Inflammatory macrophage (primary cell): ENCODE results near the gene VPS13D.
A peak's percentile ranks its signal among the peaks of the same experiment; 100 is the strongest.

Experiments used
- DNase-seq, 2 donors: peaks; one replicate each; pipeline ENCODE4 v3.0.0-alpha.2; 2020 to 2022

The VPS13D gene

DNA sequence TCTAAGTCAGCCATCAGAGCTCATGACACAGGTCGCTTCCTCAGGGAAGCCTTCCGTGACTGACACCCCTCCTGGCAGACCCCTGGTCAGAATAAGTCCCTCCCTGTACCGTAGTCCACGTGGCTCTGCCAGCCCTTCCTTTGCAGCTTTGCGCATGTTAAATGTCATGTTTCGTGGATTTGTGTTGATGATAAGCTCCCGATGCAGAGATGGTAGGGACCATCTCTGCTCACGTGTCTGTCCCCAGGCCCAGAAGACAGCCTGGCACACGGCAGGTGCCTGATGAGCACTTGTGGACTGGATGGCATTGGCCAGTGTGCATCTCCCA lies 312.3 kb downstream of the VPS13D start:
- DNase-seq, result no peak

DNA sequence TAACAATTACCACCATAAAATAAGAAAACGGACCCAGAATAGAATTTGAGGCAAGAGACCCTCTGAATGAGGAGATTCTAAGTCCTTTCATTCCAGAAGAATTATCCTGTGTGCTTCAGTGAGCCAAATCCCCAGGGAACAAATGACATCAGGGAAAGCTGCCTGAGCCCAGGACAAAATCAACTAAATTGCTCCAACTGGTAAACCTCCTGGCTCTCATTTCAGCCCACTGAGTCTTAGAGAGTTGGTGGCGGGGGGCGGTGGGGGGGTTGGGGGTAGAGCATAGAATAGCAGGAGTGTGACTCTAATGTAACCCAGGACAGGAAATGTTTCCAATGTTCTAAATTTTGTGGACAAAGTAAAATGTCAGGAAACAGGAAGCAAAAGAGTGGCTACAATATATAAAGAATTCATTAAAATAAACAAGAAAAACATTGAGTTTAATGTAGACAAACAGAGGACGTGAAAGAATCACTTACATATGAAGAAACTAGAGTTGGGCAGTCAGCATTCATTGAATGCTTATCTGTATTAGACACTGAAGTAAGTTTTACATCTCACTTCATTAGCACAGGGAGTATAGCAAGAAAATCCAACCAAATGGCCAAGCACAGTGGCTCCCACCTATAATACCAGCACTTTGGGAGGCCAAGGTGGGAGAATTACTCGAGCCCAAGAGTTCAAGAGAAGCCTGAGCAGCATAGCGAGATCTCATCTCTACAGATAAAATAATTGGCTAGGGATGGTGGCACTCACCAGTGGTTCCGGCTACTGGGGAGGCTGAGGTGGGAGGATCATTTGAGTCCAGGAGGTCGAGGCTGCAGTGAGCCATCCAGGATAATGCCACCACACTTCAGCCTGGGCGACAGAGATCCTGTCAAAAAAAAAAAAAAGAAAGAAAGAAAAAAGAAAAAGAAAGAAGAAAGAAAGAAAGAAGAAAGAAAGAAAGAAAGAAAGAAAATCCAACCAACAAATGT lies 313.1 kb downstream of the VPS13D start:
- no peak for DNase-seq

DNA sequence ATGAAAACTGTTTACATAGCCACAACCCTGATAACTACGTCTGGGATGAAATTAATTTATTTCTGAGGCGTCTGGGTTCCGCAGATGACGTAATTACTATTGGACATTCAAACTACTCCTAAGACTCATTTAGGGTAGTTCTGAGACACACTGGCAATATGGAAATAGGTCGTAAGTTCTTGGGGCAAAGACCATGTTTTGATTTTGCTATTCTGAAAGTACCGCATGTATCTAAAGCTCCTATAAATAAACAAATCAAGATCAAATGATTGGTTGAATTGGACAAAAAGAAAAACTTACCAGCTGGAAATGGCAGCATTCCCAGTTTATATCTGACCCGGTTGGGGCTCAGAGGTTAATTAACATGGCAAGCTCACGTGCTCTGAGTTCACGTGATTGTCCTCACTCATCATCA lies 313.9 kb downstream of the VPS13D start:
- no peak for DNase-seq

DNA sequence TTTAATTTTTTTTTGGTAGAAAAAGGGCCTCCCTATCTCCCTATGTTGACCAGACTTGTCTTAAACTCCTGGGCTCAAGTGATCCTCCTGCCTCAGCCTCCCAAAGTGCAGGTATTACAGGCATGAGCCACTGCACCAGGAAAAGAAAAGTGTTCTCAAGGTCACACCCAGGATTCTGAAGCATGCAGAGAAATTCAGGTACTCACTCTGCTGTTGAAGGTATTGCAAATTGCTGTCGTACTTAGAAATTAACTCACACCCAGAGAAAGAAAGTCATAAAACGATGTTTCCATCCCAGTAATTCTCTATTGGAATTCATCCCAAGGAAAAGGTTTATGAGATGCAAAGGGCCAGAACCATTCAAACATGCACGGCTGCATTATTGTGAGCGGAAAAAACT lies 314.5 kb downstream of the VPS13D start:
- DNase-seq, result no peak

DNA sequence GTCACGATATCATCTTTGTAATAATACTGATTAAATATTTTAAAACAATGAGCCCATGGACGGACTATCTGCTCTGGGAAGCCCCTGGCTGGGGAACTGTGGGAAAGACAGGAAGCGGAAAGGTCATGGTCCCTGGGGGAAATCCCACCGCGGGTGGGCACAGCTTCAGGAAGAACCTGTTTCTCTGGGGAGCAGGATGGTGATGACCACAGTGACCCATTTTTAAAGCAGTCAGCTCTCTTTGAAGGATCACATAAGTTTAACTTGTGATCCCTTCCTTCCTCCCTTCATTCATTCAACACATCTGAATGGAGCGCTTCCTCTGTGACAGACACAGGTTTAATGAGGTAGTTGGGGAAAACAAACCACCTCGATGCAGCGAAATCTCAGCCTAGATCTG lies 315.2 kb downstream of the VPS13D start:
- no peak for DNase-seq

DNA sequence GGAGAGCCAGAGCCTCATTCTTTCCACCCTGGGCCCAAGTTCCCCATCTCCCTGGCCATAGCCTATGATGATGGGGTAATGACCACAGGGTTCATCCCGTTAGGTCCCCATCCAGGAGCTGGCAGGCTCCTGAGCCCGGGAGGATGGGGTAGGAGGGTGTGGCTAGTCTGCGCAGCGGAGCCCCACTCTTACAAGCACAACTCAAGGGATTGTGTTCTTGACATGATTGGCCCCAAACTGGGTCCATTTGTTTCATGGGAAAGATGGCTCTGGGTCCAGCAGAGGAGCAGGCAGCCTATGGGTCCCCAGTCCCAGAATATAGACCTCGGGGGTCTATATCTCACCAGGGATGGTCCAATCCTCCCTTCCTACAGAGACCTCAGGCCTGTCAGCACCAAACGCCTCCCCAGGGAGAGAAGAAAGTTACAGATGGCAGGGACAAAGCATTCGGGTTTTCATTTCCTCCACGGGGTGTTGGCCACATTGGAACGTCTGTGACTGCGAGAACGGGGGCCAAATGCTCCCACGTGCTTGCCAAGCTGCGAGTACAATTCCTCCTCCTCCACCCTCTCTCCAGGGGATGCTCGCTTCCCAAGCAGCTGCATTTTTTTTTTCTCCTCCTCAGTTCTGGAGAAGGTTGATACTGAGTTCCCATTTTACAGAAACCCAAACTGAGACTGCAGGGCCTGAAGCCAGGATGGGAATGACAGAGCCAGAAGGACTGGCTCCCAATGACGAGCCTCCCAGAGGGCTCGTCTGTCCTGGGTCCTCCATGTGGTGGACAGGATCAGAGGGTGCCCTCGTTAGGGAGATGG lies 317.1 kb downstream of the VPS13D start:
- DNase-seq, result no peak

DNA sequence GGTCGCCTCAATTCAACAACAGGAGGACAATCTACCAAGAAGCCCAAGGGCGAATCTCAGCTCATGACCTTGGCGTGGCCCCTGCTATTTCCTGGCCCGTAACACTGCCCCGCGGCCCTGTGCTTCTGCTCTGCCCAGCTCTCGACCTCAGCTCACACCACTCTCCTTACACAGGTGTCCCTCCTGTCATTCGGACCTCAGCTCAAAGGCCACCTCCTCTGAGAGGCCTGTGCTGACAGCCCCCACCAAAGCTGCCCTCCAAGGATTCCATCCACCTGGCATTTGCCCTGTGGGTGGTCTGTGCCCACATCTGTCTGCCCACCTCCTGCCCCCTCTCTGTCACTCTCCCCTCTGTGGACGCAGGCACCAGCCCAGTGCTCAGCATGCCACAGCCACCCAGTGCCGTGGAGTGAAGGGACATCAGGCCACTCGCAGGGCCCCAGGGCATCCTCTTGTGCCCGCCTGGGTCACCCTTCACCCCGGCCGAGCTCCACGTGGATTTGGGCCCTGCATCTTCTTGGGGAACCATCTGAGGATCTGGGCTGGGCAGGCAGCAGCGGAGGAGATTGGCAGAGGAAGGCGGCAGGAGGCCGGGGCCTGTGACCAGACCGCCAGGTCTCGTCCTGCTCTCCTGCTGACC lies 317.9 kb downstream of the VPS13D start:
- DNase-seq, result no peak

DNA sequence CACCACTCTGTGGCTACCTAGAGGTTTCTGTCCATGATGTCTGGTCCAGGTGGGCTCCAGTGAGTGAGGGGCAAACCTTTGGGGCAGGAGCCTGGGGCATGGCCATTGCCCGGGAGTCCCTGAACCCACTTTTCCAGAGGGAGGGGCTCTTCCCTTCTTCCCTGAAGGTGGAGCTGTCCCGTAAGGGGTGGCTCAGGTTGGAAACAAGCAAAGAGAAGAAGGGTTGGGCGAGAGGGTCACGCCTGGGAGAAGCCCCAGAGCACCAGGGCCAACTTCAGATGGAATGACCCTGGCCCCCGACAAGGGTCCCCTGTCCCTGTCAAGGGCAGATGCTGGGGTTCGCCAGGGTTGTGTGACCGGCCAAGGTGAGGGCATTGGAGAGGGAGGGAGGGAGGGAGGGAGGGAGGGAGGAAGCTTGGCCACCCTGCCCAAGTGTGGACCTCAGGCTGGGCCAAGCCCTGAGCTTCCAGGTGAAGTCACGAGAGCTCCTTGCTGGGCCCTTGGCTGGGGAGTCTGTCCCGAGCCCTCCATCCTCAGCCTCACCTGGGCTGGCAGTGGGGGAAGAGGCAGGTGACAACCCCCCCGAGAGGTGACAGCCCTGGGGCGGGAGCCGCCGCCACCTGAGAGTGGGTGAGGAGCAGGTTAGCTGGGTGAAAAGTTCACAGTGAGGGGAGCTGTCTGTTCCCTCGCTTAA lies 318.6 kb downstream of the VPS13D start:
- no peak for DNase-seq

DNA sequence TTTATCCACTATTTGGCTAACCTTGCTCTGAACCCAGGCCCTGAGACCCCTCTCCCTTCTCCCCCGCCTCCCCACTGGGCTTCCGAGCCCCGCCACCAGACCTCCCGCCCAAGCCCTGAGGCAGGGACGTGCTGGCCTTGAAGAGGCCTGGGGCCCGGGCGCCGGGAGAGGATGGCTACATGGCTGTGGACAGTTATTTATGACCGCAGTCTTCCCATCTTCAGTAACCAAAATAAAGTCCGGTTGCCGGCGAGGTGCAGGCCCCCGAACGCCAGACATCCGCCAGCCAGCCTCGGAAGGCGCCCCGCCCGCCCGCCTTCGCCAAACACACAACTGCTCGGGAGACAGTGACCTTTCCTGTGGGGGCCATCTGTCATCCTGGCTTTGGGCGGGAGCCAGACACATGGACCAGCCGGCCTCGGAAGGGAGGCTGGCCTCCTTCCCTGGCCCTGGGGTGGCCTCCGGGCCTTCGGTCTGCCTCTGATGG lies 319.2 kb downstream of the VPS13D start:
- no peak for DNase-seq

DNA sequence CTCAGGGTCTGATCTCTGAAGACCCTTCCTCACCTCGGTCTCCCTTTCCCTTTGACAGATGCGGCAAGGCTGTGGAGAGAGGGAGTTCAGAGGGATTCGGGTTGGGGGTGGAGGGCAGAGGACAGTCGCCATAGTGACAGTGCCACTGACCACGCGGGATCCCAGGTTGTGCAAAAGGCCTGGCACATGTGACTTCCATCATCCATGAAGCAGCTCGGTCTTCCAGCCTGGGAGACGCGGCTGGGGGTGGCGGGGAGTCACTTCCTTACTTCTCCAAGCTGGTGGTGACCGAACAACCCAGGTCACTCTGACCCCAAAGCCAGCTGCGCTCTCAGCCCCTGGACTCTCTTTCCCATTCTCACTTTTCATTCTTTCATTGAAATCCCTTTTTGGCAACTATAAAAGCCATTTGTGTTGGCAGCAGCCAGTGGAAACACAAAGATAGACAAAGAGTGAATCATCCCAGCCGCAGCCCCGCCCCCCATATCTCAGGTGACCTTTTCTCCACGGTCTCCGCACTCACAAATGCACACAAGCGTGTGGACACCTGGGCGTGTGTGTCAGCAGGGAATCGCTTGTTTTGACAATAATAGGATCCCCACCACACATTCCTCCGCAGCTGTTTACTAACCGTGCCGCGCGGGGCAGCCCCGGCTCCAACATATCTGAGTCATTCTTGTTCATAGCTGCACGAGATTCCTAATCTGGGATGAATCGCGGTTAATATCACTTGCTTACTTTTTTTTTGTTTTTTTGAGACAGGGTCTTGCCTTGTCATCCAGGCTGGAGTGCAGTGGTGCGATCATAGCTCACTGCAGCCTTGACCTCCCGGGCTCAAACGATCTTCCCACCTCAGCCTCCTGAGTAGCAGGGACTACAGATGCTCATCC lies 319.9 kb downstream of the VPS13D start:
- no peak for DNase-seq

DNA sequence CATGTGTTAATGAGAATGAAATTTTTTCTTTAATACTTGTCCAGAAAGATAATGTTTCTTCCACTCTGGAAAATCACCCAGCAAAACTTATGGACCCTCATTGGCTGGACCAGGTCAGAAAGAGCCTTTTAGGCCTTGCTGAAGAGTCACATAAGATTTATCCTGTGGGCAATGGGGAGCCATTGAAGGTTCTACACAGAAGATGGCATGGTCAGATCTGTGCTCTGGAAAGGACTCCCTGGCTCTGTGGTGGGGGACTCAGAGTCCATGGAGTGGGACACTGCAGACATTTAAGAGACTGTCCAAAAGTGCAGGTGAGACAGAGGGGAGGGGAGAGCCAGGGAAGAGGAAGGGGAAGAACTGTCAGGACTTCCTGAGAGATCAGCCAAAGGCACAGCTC lies 321.8 kb downstream of the VPS13D start:
- DNase-seq, result no peak

DNA sequence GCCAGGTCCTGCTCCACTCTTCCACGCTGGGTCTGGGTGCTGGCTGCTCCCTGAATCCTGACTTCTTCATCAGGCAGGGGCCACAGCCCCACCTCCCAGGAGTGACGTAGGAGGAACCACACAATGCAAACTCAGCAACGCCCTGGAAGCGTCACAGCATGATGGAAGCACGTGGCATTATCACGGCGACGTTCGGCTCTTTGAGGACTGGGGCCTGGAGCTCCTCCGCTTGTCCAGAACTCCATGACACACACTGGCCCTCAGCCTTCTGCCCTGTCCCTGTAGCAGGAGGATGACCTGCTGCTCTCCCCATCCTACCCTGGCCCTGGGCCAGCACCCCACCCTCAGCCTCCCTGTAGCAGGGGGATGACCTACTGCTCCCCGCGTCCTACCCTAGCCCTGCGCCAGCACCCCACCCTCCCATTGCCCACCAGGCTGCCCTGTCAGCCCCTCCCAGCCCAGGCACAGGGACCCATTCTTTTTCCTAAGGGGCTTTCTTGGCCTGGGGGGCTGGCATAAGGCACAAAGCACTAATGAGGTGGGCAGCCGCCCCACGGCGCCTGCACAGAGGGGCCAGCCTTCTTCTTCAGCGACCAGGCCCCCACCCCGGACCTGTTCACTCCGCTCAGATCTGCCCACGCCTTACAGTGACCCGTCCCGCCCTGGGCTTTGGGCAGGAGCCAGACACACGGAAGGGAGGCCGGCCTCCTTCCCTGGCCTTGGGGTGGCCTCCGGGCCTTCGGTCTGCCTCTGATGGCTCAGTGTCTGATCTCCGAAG lies 322.5 kb downstream of the VPS13D start:
- no peak for DNase-seq

DNA sequence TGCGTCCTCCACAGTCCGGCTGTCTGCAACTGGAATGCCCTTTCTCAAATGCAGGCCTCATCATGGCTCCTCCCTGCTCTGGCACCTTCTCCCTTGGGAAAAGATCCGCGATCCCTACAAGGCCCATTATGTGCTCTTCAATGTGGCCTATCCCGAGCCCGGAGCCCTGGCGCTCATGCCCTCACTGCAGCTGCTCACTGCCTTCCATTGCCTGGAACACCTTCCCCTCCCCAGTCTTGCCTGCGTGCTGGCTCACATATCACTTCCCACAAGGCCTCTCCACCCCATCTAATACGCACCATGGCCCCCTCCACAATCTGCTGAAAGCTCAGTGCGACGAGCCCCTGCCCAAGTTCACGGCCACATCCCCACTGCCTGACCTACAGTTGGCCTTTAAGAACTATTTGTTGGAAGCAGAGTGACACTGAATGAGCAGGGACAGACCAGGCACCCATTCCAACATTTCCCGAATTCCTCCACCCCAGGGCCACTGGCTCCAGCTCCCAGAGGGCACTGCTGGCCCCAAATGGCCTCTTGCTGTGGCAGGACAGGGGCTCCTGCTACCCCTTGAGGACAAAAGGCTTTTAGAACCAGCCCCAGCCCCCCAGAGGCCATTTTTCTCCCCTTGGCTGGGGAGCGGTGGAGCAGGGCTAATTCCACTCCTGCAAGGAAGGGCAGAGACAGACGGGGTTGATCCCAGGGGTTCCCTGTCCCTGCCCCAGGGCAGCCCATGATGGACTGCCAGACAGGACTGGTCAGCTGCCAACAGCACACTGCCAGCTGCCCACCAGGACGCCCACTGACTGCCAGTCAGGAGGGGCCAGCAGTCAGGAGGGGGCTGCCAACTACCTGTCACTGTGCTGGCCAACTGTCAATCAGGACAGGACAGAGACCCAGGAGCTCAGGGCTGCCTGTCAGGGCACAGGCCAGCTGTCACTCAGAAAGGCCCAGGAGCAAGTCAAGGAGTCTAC lies 323.4 kb downstream of the VPS13D start:
- no peak for DNase-seq

DNA sequence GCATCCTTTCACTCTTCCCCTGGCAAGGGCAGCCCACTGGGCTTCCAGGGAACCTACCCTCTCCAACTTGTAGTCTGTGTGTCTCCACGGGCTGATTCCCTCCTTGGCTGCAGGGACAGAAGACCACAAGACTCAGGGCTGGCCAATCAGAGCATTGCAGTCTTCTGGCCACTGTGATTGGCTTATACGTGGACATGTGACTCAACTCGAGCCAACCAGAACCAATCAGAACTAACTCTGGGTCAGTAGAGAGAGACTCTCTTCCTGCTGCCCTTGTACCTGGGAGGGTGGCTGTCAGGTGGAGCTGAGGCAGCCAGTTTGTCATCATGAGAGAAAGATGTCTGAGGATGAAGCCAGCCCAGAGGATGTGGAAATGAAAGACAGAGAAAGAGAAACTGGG lies 324.1 kb downstream of the VPS13D start:
- no peak for DNase-seq

DNA sequence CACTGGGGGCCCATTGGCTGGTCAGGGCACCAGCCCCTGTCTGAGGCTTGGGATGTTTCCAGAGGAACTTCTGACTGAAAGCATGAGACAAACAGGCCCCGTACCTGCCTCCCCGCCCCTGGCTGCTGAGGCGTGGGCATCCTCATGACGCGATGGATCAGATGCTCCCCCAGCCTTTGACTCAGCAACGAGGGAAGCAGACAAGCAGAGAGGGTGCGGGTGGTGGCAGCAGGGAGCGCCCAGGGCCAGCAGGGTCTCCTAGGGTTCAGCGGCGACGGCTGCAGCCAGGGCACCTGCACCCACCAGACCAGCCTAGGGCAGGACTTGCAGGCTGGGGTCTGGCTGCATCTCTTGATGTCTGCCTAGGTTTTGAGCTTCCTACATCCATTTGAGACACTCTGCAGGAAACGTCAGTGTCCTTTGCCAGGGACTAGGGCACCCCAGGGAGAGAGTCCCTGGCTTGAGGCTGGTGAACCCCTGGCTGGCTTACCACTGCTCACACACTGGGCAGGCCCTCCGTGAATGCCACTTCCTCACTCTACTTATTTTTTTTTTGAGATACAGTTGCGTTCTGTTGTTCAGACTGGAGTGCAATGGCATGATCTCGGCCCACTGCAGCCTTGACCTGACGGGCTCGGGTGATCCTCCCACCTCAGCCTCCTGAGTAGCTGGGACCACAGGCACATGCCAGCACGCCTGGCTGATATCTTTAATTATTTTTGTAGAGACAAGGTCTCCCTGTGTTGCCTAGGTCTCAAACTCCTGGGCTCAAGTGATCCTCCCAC lies 324.9 kb downstream of the VPS13D start:
- DNase-seq, result no peak

DNA sequence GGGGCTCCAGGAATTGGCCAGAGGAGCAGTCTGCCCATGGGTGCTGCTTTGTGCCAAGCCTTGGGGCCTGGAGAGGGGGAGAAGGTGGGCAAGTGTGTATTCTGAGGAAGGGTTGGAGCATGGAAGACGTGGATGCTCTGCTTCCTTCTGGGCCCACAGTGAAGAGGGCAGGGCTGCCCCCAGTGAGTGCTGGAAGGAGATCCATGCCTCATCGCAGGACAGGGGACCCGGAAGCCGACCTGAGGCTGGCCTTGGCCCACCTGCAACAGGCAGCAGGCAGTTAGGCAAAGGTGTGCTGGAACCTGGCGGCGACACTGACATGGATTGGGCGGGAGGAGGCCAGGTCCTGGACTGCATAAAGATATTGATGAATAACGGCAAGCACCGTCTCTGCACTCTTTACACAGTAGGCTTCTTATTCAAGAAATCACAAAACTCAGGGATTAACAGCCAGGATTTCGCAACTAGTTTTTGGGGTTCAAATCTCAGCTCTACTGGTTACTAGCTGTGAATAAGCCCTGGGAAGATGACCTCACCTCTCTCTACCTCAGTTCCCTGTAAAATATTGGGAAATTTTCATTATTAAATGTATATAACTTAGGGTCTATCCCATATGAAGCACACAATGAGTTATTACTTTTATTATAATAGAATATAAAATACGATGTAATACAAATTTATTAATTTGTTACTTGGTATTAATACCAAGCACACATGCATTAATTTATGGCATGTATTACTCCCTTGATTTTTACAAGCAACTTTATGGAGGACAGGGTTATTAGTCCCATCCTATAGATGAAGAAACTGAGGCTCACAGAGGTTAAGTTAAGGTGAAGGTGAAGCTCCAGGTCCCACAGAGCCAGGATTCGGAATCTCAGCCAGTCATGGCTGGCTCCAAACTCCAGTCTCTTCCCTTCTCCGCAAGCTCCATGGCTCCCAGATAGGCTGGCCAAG lies 325.9 kb downstream of the VPS13D start:
- no peak for DNase-seq

DNA sequence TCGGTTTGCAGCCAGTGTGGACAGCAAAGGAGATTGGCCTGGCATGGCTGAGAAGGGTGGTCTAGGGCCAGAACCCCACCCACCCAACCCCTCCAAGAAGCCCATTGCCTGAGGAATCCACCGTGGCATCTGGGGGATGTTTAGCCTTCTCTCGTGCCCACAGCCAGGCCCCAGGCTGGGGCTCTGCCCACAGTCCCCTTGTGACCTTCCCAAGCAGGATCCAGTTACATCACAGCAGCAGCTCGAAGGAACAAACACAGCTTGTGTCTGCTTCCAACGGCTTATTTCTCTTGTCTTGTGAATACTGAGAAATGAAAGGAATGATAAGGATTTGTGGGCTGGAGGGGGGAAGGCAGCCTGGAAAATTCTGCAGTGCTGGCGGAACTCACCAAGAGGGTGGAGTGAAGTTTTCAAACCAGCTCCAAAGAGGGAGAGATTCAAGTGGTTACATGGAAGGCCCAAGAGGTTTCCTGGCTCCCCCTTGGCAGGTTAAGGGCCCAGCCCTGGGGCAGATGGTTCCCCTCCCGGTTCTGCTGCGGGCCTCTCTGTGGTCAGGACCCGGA lies 326.6 kb downstream of the VPS13D start:
- peak; percentile 54 to 73 for DNase-seq
